ENCODE measurements around the gene SLC38A10.
A peak's percentile ranks its signal among the peaks of the same experiment; 100 is the strongest.

SLC38A10 gene

DNA sequence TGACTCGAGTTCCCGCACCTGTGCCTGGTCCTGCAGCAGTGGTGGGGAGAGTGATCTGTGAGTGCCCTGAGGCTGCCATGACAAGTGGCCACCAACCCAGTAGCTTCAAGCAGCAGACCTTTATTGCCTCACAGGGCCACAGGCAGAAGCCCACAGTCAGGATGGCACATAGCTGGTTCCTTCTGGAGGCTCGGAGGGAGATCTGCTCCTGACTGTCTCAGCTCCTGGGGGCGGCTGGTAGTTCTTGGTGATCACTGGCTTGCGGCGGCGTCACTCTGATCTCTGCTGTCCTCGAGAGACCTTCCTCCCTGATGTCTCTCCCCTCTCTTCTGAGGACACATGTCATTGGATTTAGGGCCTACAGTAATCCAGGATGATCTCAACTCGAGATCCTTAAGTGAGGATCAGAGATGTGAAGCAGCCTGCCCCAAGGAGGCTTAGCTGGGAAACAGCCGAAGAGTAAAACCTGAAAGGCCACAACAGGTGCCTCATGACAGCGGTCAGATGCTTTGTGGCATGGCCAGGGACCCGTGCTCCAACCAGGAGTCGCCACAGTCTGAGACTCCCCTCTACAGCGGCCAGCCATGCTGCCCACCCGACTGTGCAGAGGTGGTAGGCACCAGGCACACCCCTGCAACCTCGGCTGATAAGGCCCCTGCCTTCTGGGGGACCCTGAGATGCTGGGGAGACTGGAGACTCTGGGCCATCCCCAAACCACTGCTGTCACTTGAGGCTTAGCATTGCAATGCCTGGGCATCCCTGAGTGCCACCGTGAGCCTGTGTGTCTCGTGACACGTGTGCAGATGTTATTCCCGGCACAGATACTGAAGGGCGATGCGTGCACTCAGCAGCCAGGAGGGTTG, 30.0 kb upstream of the SLC38A10 start:
- H3K4me3 ChIP-seq (replicated peaks; ENCODE audit: low read depth, low read length) = no peak overlapping the region
- DNase-seq (ENCODE audit: extremely low read depth, low read depth) = no peak
- no peak for TF ChIP-seq CTCF (IDR thresholded peaks at IDR 0.05; ENCODE audit: low read depth, low read length, missing control alignments)

DNA sequence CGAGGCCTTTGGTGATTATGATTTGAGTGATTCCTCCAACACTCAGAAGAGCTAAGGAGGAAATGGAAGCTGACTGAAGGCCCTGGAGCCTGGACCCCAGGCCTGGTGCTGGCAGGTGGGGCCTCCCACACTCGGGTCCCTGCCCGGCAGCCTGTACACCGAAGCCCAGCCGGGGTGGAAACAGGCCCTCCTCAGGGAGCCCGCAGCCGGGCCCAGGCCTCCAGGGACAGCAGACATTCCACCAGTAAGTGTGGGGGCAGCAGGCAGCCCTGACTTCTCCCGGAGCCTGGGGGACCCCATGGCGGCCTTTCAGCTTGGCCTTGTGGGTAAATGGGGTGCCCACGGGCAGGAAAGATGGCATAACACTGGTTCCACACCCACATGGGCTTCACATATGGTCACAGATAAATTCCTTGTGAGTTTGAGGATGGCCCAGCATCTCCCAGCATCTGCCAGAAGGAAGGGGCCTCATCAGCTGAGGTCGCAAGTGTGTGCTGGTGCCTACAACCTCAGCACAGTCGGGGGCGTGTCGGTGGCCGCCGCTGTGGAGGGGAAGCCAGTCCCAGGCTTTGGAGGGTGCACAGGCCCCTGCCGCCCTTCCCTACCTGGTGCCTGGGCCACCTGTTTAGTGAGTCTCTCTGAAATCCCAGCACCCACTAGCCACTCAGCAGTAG, 29.2 kb upstream of the SLC38A10 start:
- no peak overlapping the region for H3K4me3 ChIP-seq (replicated peaks; ENCODE audit: low read depth, low read length)
- no peak for DNase-seq (ENCODE audit: extremely low read depth, low read depth)
- no peak for TF ChIP-seq CTCF (IDR thresholded peaks at IDR 0.05; ENCODE audit: low read depth, low read length, missing control alignments)

- no peak overlapping the region for H3K4me3 ChIP-seq (replicated peaks; ENCODE audit: low read depth, low read length)
- TF ChIP-seq CTCF (IDR thresholded peaks at IDR 0.05; ENCODE audit: low read depth, low read length, missing control alignments) = no peak
- peak; percentile 51 for DNase-seq (ENCODE audit: extremely low read depth, low read depth)
These were observed 28.3 kb upstream of the SLC38A10 start for GRCh38 chr17:81323411-81323868.

- no peak overlapping the region for H3K4me3 ChIP-seq (replicated peaks; ENCODE audit: low read depth, low read length)
These were observed 27.9 kb upstream of the SLC38A10 start for GRCh38 chr17:81323083-81323369.

GRCh38 chr17:81322271-81323082, 27.4 kb upstream of the SLC38A10 start:
- DNase-seq (ENCODE audit: extremely low read depth, low read depth) = no peak
- no peak overlapping the region for H3K4me3 ChIP-seq (replicated peaks; ENCODE audit: low read depth, low read length)
- TF ChIP-seq CTCF (IDR thresholded peaks at IDR 0.05; ENCODE audit: low read depth, low read length, missing control alignments) = peak; percentile 55

More at GRCh38 chr17:81323083-81323369, 27.9 kb upstream of the SLC38A10 start:
- DNase-seq (ENCODE audit: extremely low read depth, low read depth) = no peak
- no peak for TF ChIP-seq CTCF (IDR thresholded peaks at IDR 0.05; ENCODE audit: low read depth, low read length, missing control alignments)

- TF ChIP-seq CTCF (IDR thresholded peaks at IDR 0.05; ENCODE audit: low read depth, low read length, missing control alignments) = no peak
- no peak overlapping the region for H3K4me3 ChIP-seq (replicated peaks; ENCODE audit: low read depth, low read length)
- no peak for DNase-seq (ENCODE audit: extremely low read depth, low read depth)
These were observed 23.0 kb upstream of the SLC38A10 start for GRCh38 chr17:81317961-81318605.

Data from HFF-Myc (cell line).